GM12892 (cell line): ENCODE measurements around the gene OOSP1.
"Not testable (repeated sequence)": the region's sequence is repeated elsewhere in the genome, so short reads cannot be mapped to it uniquely, and the experiment has no call there.

Source experiments
- DNase-seq: peaks from one replicate; pipeline ENCODE4 v3.0.0; 2011; ENCODE audit not compliant: insufficient read length
- FAIRE-seq: peaks from 2 replicates; lab custom pipeline; 2011; peaks lifted over from hg19 to GRCh38; lab: Jason Lieb, UNC
- POLR2A ChIP-seq: IDR thresholded peaks from 2 replicates; pipeline ENCODE4 v1.6.1; 2011; ENCODE audit warnings: low read depth, low read length, control low read depth
- POLR2AphosphoS5 ChIP-seq: IDR thresholded peaks from 2 replicates; pipeline ENCODE4 v1.6.1; 2011; ENCODE audit warnings: low read depth, low read length, control low read depth
- TAF1 ChIP-seq: IDR thresholded peaks from 2 replicates; pipeline ENCODE4 v1.6.1; 2011; ENCODE audit warnings: low read depth, mild to moderate bottlenecking, control low read depth, low read length, borderline replicate concordance

The OOSP1 gene

DNA sequence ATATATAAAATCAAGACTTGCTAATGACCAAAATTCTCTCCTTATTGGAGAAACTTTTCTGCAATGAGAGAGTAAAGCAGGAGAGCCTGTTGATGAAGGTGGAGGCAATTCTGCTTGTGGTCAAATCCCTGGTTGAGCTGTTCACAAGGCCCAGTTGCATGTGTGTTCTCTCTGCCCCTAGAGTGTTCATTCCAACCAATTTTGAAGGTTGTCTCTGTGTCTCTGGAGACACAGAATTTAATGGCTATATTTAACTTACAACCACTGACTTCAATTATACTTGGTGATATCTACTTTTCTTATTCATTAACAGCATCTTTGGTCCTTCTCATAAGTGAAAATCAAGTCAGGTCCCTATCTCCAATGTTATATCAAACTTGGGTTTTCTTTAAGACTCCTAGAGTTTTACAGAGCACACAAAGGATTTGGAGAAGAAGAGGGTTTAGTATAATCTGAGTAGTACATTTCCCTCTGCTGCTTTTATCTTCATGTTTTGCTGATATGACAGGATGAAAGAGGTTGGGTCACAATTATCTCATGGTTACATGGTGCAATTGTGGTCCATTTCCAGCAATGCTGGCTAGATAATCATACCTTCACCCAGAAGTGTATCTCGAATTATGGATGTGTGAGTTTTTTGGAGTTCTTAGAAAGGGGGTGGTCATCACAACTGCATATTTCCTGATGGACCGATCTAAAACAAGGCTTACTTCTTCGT is 29.6 kb downstream of the OOSP1 start:
- no peak for FAIRE-seq

GRCh38 chr11:59968395-59968783 is 30.2 kb downstream of the OOSP1 start:
- DNase-seq, result no peak
- no peak for FAIRE-seq
- no peak for TF ChIP-seq TAF1
- no peak for TF ChIP-seq POLR2A
- TF ChIP-seq POLR2AphosphoS5, result no peak

More for the DNA sequence above, 29.6 kb downstream of the OOSP1 start:
- TF ChIP-seq POLR2AphosphoS5, result no peak
- no peak for TF ChIP-seq POLR2A
- no peak for TF ChIP-seq TAF1
- no peak for DNase-seq

DNA sequence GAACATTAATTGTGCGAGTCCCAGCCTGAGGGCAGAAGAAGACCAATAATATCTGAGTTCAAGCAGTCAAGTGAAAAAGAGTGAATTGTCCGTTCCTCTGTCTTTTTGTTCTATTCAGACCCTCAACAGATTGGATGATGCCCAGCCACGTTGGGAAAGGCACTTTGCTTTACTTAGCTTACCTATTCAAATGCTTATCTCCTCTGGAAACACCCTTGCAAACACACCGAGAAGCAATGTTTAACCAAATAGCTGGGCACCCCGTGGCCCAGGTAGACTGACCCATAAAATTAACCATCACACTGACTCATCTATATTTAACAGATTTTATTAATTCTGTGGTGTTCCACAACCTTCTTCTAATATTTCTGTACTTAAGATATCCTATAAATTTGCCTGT is 34.9 kb downstream of the OOSP1 start:
- no peak for FAIRE-seq

GRCh38 chr11:59981106-59981770 is 43.0 kb downstream of the OOSP1 start:
- DNase-seq, result no peak
- FAIRE-seq, result no peak
- TF ChIP-seq TAF1, result no peak
- no peak for TF ChIP-seq POLR2A
- no peak for TF ChIP-seq POLR2AphosphoS5

More for the DNA sequence above, 34.9 kb downstream of the OOSP1 start:
- no peak for DNase-seq
- TF ChIP-seq TAF1, result no peak
- TF ChIP-seq POLR2A, result no peak
- no peak for TF ChIP-seq POLR2AphosphoS5

- not testable (repeated sequence) for DNase-seq, FAIRE-seq
These were observed 43.8 kb downstream of the OOSP1 start for GRCh38 chr11:59982037-59982436.

- TF ChIP-seq TAF1, result no peak
- no peak for TF ChIP-seq POLR2AphosphoS5
- no peak for TF ChIP-seq POLR2A
- FAIRE-seq, result no peak
These were observed 45.0 kb downstream of the OOSP1 start for GRCh38 chr11:59983212-59983611.

DNA sequence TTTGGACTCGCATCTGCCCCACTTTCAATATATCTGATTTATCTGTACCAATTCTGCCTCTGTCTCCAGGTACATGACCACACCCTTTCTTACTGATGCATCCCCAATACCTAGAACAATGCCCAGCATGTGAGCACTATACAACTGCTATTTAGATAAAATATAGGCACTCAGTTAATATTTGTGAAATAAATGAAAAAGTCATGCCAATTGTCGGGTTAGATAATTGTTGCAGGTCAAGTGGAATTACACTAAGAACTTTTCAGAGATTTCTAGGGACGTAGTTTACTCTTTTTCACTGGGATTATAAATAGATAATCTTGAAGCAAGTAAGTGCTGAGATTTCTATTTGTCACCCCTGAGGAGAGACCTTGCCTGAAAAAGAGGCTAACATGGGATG is 46.1 kb downstream of the OOSP1 start:
- TF ChIP-seq POLR2AphosphoS5, result no peak
- no peak for TF ChIP-seq POLR2A
- no peak for TF ChIP-seq TAF1
- DNase-seq (no peak), FAIRE-seq (no peak)

More at GRCh38 chr11:59983212-59983611, 45.0 kb downstream of the OOSP1 start:
- DNase-seq, result no peak

GRCh38 chr11:59990421-59990820 is 52.2 kb downstream of the OOSP1 start:
- FAIRE-seq (no peak), DNase-seq (no peak)
- TF ChIP-seq TAF1, result no peak
- TF ChIP-seq POLR2A, result no peak
- no peak for TF ChIP-seq POLR2AphosphoS5

- DNase-seq (no peak), FAIRE-seq (no peak)
- TF ChIP-seq POLR2AphosphoS5 (no peak), TAF1 (no peak), POLR2A (no peak)
These were observed 54.2 kb downstream of the OOSP1 start for GRCh38 chr11:59992425-59992824.

DNA sequence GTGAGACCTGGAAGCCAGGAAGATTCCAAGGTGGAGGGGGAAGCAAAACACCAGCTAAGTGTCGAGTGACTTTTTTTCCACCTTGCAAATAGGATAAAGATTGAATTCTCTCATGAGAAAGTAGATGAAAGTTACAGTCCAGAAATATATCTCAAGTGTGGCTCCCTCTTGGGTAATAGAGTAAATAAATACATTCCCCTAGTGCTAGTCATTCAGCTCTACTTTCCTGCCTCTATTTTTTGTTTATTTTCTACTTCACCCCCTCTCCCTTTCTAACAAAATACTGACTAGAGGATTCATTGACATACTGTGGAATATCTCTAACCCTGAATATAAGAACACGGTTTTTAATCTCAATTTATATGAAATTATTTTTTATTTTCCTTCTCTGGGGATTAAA is 59.6 kb downstream of the OOSP1 start:
- no peak for TF ChIP-seq POLR2A
- no peak for TF ChIP-seq TAF1
- TF ChIP-seq POLR2AphosphoS5, result no peak
- FAIRE-seq (no peak), DNase-seq (no peak)

- no peak for DNase-seq
- FAIRE-seq, result no peak
- TF ChIP-seq TAF1 (no peak), POLR2A (no peak), POLR2AphosphoS5 (no peak)
These were observed 61.5 kb downstream of the OOSP1 start for GRCh38 chr11:59999691-60000090.

GRCh38 chr11:60003729-60004128 is 65.5 kb downstream of the OOSP1 start:
- no peak for TF ChIP-seq POLR2A
- TF ChIP-seq POLR2AphosphoS5, result no peak
- no peak for TF ChIP-seq TAF1
- no peak for FAIRE-seq
- DNase-seq, result no peak
